GM18861 (cell line): Measurements from ENCODE around the gene PSME2.
A peak's percentile ranks its signal among the peaks of the same experiment; 100 is the strongest.

Source experiments
- ATAC-seq: cut with Tn5 transposase; IDR thresholded peaks from one replicate; pipeline ENCODE4 v1.9.1; 2021; ENCODE audit not compliant: unreplicated experiment

PSME2 gene

GRCh38 chr14:24156840-24157239, 10.4 kb upstream of the PSME2 start:
- no peak for ATAC-seq

- no peak for ATAC-seq
These were observed 8.7 kb upstream of the PSME2 start for GRCh38 chr14:24155100-24155499.

- no peak for ATAC-seq
These were observed 5.1 kb upstream of the PSME2 start for GRCh38 chr14:24151404-24152080.

- ATAC-seq, result no peak
These were observed 4.6 kb upstream of the PSME2 start for GRCh38 chr14:24150993-24151392.

GRCh38 chr14:24150567-24150966, 4.2 kb upstream of the PSME2 start:
- ATAC-seq, result no peak

GRCh38 chr14:24150061-24150460, 3.7 kb upstream of the PSME2 start:
- ATAC-seq, result no peak

GRCh38 chr14:24149302-24149969, 3.0 kb upstream of the PSME2 start:
- ATAC-seq, result no peak

- ATAC-seq, result no peak
These were observed 1.5 kb upstream of the PSME2 start for GRCh38 chr14:24147761-24148428.

GRCh38 chr14:24146978-24147760, 759 bp upstream of the PSME2 start, which contains the start of gene RNF31:
TSS of gene RNF31 (plus strand) at chr14:24147498. CDS start at chr14:24147699, 201 bp downstream.
- peak; percentile 74 for ATAC-seq

- ATAC-seq, result no peak
These were observed 539 bp downstream of the PSME2 start for GRCh38 chr14:24145690-24146452.

GRCh38 chr14:24145219-24145618, 1.2 kb downstream of the PSME2 start:
- no peak for ATAC-seq

GRCh38 chr14:24144451-24144850, 2.0 kb downstream of the PSME2 start:
- ATAC-seq, result no peak

- no peak for ATAC-seq
These were observed 2.9 kb downstream of the PSME2 start for GRCh38 chr14:24143511-24143910.

GRCh38 chr14:24141097-24141880, 5.1 kb downstream of the PSME2 start, which contains the start of gene EMC9:
TSS of gene EMC9 (minus strand) at chr14:24141591. CDS start at chr14:24141304, 287 bp downstream.
- peak; percentile 79 for ATAC-seq

- no peak for ATAC-seq
These were observed 7.0 kb downstream of the PSME2 start for GRCh38 chr14:24139272-24139934.

GRCh38 chr14:24138396-24139271, 7.8 kb downstream of the PSME2 start:
- no peak for ATAC-seq

GRCh38 chr14:24137529-24138395, 8.6 kb downstream of the PSME2 start:
- ATAC-seq, result no peak
